GM21529 (cell line): ENCODE results near the gene PLIN5.
"Not testable (repeated sequence)": the region's sequence is repeated elsewhere in the genome, so short reads cannot be mapped to it uniquely, and the experiment has no call there.

Experiments
- ATAC-seq: cut with Tn5 transposase; IDR thresholded peaks from one replicate; pipeline ENCODE4 v1.9.1; 2021; ENCODE audit not compliant: unreplicated experiment

PLIN5 gene

DNA sequence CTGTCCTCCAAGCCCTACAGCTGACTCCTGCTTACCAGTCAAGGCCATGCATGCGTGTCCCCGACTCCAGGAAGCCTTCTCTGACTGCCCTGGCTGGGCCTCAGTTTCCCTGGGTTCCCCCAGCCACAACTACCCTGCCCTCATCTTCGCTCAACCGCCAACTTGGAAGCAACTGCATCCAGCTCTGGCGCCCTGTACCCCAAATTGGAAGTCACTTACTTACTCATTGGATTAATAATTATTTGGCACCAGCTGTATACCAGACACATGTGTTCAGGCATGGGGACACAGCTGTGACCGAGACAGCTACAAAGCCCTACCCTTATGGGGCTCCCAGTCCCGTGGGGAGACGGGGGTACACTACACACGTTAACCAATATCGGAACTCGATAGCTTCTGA is 35.4 kb upstream of the PLIN5 start:
- no peak for ATAC-seq

DNA sequence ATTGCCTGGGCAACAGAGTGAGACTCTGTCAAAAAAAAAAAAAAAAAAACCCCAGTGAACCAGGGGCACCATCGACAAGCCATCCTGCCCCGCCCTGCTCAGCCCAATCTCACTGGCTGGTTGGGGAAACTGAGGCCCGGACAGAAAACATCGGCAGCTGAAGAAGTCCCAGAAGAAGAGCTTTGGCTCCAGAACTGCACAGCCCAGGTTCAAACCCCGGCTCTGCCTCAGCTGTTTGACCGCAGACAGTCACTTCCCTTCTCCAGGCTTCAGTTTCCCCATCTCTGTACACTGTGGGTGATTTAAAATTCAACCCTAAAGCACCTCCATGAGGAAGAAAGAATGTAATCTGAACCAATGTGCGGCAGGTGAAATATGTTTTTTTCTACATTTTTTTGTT is 33.9 kb upstream of the PLIN5 start:
- no peak for ATAC-seq

DNA sequence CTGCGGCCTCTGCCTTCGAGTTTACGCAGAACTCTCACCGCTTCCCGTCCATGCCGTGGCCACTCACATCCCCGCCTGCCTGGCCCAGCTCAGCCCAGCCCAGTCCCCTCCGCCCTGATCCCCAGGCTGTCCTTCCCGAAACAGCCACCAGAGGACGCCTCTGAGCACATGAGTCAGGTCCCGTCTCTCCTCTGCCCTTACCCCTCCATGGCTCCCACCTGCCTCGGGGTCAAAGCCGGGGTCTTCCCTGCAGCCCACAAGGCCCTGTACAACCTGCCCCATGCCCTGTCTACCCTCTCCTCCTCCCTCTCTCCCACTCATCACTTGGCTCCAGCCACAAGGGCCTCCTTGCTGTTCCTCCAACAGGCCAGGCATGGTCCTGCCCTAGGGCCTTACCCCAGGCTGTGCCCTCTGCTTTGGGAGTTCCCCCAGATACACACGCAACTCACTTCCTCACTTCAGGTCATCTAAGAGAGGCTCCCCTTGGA is 32.6 kb upstream of the PLIN5 start:
- ATAC-seq = no peak

DNA sequence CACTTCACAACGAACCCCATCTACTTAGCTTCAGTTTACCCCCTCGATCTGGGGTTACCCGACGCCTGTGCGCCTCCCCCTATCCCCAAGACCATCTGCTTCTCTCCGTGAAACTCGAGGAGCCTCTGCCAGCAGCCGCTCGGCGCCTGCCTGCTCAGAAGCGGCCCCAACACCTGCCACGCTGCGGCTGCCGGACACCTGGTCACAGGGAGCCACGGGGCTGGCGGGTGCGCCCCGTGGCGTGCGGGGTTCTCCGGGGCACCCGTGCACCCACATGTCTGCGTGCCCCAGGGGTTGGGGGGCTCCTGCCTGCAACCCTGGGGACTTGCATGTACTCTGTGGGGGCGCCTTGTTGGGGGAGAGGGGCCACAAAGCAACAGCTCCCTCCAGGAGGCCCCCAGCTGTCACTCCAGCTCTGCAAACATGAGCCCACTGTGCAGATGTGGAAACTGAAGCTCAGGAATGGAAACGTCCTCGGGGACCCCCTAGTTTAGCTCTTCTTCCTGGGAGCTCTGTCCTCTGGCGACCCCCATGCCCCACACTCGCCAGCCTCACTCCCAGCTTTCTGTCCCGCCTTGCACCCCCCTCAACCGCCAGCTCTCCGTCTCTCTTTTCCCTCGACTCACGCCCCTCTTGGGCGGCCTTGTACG is 31.5 kb upstream of the PLIN5 start:
- ATAC-seq = no peak

DNA sequence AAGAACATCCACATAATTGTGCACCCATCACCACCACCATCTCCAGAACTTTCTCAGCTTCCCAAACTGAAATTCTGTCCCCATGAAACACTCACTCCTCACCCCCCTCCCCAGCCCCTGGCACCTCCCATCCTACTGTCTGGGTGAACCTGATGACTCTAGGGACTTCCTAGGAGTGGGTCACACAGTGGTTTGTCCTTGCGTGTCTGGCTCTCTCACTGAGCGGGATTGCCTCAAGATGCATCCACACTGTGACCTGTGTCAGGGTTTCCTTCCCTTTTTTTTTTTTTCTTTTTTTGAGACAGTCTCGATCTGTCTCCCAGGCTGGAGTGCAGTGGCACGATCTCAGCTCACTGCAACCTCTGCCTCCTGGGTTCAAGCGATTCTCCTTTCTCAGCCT is 28.5 kb upstream of the PLIN5 start:
- ATAC-seq = not testable (repeated sequence)

DNA sequence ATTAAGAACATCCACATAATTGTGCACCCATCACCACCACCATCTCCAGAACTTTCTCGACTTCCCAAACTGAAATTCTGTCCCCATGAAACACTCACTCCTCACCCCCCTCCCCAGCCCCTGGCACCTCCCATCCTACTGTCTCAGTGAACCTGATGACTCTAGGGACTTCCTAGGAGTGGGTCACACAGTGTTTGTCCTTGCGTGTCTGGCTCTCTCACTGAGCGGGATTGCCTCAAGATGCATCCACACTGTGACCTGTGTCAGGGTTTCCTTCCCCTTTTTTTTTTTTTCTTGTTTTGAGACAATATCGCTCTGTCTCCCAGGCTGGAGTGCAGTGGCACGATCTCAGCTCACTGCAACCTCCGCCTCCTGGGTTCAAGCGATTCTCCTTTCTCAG is 27.1 kb upstream of the PLIN5 start:
- not testable (repeated sequence) for ATAC-seq

DNA sequence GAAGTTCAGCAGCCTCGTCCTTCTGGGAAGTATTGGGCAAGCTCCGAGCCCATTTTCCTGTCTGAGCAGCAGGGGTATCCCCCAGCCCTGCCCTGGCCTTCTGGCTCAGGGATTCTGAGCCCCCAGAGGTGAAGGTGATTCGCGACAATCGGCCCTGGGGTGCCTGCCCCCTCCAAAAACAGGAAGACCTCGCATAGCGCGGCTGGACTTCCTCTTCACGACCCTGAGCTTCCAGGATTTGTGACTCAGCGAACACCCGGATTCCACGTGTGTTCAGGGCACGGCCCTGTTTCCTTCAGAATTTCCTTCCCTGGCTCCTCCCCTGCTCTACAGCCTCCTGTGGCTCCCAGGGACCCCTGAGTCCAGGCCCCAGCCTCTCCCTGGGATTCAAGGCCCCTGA is 24.5 kb upstream of the PLIN5 start, which contains the start of gene SEMA6B:
Gene SEMA6B, minus strand, starts transcription at position 116 of the 400 bp plus-strand sequence. CDS start 1,227 bp downstream, outside the sequence.
- ATAC-seq = no peak

DNA sequence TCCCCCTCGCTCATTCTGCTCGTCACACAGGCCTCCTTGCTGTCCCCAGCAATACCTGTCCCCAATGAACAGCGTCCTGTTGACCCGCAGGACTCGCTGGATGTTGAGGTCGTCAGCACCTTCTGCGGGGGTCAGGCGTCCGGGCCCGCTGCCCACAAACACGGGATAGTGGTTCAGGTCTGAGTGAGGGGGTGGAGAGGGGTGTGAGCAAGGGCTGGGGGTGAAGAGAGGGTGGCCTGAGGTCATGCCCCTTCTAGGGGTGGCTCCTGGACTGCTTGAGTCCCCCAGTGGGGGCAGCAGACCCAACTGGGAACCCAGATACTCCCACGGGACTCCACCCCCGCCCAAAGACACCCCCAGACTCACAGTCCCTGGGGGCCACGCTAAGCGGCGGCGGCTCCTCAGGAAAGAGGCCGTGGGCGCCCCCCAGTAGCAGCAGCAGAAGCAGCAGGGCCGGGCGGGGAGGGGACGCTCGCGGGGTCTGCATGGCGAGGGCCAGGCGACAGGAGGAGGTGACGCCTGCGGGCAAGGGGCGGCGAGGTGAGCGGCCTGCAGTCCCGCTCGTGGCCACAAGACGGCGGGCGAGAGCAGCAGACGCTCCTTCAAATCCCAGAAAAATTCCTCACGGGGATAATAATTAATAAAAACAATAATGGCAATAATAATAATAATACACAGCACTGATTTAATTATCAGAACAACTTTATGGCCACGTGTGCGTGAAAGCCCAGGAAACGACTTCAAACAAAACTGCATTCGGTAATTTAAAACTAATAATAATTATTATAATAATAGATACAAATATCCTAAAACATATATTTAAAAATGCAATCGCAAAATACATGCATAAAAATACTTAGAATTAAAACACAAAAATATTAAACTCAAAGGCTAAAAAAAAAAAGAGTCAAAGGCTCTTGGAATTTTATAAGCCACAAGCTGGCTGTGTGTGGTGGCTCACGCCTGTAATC is 23.2 kb upstream of the PLIN5 start:
- ATAC-seq = no peak

DNA sequence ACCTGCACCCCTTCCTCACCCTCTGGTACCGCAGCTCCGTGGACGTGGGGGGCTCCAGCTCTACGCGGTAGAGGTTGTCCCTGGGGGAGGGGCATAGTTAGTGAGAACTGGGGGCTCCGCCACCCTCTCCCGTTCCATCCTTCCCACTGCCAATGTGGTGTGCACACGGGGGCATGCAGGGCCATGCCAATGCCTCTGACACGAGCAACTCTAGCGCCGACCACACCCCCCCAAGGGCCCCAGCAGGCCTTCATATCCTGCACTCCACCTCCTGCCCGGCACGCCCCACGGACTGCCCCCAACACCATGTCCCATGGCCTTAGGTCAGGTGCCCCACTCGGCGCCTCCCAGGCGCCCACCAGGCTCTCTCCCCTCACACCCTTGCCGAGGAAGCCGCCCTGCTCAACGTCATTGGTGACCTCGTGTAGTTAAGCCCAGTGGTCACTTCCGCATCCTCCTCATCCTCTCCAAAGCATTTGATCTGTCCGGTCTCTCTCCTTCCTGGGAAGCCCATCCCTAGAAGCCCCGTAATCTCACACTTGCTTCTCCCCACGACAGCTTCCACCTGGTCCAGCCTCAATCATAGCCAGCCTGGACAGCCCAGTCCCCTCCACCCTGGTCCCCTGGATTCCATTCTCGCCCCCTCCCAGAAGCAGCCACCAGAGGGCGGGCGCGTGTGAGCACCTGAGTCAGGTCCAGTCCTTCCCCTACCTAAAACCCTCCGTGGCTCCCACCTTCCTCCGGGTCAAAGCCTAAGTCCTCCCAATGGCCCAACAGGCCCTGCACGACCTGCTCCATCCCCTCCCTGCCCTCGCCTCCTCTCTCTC is 22.3 kb upstream of the PLIN5 start:
- ATAC-seq = no peak

DNA sequence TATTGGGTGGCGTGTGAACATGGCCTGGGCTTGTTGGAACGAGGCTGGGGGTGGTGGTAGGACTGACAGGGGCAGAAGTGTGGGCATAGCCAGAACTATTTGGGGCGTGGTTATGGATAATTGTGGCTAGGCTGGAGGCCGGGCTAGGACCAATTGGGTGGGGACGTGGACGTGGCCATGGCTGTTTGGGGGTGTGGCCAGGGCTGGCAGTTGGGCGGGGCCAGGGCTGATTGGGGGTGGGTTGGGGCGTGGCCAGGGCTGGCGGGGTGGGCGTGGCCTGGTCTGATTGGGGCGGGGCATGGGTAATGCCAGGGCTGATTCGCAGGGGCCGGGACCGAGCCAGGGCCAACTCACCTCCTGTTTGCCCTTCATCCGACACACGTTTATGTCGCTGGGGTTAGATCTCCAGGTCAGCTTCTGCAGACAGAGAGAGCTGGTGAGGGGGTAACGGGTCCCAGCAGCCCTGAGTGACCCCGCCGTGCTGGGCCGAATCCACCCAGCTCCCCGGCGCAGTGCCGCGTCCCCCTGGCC is 21.6 kb upstream of the PLIN5 start:
- ATAC-seq = no peak

DNA sequence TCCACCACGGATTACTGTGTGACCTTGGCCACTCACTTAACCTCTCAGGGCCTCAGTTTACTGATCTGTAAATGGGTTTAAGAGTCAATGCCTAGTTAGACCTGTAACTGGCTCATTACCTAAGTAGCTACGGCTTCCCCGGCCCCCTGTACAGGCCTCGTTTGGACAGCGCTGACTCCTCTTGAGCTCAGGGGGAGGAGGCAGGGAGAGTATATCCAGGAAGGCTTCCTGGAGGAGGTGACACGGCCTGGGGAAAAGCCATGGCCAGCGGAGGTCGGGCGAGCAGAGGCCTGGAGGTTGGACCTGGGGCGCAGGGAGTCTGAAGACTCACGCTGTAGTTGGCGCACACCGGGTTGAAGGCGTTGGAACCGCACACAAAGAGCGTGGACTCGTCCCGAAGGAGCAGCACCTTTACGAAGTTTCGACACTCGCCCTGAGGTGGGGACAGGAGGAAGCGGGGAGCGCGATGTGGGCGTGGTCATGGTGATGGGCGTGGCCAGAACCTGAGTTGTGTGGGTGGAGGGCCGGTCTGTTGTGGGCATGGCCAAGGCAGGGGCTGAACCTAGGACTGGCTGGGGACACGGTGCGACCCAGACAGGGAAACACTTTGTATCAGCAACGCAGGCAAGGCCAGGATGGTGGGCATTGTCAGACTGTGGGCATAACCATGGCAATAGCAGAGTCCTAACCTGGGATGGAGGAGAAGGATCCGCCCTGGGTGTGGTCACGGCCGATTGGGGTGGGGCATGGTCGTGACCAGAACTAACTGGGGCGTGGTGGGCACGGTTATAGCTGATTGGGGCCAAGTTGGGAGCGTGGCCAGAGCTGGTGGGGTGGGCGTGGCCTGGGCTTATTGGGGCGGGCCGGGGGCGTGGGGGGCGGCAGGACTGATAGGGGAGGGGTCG is 20.9 kb upstream of the PLIN5 start:
- no peak for ATAC-seq

DNA sequence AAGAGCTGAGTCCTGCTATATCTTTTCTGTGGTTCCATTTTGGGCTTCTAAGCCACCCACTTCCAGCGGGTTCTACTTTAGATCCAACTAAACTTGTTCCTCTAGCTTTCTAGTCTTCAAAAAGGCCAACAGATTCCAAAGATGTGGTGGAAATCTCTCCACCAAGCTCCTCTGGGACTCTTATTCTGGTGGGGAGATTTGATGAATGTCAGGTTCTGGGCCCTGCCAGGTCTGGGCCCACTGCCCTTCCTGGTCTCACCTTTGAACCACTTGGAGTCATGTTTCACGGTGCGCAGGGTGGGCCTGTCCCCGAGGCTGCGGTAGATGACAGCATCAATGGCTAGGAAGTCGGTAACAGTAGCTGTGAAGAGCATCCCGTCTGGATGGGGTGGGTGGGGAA is 19.7 kb upstream of the PLIN5 start:
- ATAC-seq = no peak

DNA sequence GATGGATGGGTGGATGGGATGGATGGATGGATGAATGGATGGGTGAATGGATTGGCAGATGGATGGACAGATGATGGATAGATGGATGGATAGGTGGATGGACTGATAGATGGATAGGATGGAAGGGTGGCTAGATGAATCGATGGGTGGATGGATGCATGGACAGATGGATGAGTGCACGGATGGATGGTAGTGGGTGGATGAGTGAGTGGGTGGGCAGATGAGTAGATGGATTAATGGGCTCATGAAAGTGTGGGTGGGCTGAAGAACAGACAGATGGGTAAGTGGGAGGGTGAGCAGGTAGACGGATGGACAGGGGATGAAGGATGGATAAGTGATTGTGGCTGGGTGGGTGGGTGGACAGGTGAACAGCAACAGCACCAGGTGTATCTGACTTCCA is 18.8 kb upstream of the PLIN5 start:
- ATAC-seq = no peak

DNA sequence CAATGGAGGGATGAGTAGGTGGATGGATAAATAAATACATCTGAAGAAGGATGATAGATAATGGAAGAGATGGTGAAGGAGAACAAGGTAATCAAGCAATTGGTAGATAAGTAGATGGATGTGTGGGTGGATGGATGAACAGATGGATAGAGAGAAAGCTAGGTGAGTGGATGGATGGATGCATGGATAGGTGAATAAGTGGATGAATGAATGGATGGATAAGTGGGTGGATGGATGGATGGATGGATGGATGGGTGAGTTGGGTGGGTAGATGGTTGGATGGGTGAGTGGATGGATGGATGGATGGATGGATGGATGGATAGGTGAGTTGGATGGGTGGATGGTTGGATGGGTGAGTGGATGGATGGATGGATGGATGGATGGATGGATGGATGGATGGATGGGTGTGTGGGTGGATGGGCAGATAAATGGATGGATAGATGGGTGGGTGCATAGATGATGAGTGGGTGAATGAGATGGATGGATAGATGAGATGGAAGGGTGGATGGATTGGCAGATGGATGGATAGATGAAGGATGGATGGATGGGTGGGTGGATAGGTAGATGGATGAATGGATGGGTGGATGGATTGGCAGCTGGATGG is 18.2 kb upstream of the PLIN5 start:
- ATAC-seq = no peak

DNA sequence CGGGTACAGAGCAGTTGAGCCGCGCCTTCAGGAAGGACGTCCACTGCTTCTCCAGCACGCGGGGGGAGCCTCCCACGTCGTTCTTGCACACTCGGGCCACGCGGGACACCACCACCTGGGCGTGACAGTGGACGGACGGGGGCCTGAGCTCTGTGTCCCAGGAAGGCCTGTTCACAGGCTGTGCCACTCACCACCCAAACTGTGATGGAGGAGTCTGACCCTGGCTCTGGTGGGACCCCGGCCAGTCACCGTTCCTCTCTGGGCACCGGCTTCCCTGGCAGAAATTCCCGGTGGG is 17.4 kb upstream of the PLIN5 start:
- ATAC-seq = no peak

DNA sequence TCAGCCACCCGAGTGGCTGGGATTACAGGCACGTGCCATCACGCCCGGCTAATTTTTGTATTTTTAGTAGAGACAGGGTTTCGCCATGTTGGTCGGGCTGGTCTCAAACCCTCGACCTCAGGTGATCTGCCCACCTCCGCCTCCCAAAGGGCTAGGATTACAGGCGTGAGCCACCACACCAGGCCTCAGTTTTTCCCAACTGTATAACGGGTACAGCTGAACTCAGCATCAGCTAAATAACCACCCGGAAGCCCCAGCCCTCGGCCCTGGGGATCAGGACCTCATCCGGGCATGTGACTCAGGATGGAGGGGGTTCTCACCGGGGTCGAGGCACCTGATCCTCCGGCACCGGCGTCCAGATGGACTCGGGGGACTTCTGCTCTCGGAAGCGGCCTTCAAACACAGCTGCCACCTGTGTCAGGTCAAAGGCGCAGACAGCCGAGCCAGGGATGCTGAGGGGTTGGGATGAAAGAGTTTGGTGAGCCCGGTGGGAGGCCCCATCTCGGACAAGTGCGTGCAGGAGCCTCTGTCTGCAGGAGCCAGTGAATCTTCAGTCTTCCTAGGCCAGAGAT is 15.5 kb upstream of the PLIN5 start:
- no peak for ATAC-seq

DNA sequence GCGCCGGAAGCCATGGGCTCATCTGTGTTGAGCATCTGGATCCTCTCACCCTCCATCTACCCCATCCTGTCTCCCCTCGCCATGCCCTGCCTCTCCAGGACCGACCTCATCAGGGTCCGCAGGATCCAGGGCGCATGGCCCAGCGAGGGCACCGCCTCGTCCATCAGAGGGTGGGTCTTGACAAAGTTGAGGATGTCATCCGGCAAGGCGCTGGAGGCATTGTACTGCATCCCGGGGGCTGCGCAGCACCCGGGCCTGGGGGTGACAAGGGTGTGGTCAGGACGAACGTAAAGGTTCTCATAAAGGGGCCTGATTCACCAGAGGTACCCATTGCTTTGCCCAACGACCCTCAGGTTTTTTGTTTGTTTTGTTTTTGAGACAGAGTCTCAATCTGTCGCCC is 15.0 kb upstream of the PLIN5 start:
- ATAC-seq = no peak

DNA sequence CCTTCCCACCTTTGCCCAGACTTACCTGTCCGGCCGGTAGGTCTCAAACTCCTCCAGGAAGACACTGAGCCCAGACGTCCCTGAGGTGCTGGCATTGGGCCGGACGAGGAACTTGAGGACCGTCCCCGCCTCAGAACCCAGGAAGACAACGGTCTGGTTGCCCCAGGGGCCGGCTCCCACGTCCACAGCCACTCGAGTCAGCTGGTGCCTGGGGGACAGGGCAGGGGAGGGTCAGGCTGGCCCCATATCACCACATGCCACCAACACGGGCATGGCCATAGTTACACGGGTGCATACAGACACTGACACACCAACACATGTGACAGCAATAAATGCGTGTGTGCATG is 13.2 kb upstream of the PLIN5 start:
- ATAC-seq = no peak
